HepG2 (cell line): ENCODE results near the gene PRKAG1. TPM values are rescaled to one million over a fixed set of nuclear protein-coding genes. Genes with fewer than 3 reads are reported as not detected.

Source experiments
- AHDC1 ChIP-seq: sonication (generic); formaldehyde crosslinking; IDR thresholded peaks from 2 replicates; pipeline ENCODE4 v1.5.1; 2020; ENCODE audit warnings: mild to moderate bottlenecking, missing genetic modification reagents, borderline replicate concordance
- ETV6 ChIP-seq: sonication (generic); formaldehyde crosslinking; conservative IDR thresholded peaks from 2 replicates; pipeline ENCODE4 v1.4.0; 2020; ENCODE audit warnings: missing genetic modification reagents
- FOSL2 ChIP-seq: sonication (generic); formaldehyde crosslinking; IDR thresholded peaks from 2 replicates; pipeline ENCODE4 v1.4.0; 2020; ENCODE audit warnings: missing genetic modification reagents
- HOXA9 ChIP-seq: sonication (generic); formaldehyde crosslinking; IDR thresholded peaks from 2 replicates; pipeline ENCODE4 v1.8.1; 2022; ENCODE audit warnings: missing genetic modification reagents, mild to moderate bottlenecking, moderate library complexity, borderline replicate concordance
- ISX ChIP-seq: sonication (generic); formaldehyde crosslinking; conservative IDR thresholded peaks from 2 replicates; pipeline ENCODE4 v1.5.0; 2020; ENCODE audit warnings: missing genetic modification reagents
- PAX8 ChIP-seq: sonication (generic); formaldehyde crosslinking; IDR thresholded peaks from 2 replicates; pipeline ENCODE4 v1.8.0; 2022; ENCODE audit warnings: mild to moderate bottlenecking, missing genetic modification reagents, borderline replicate concordance
- RFX1 ChIP-seq: fragments of 450-650 bp; IDR thresholded peaks from 2 replicates; pipeline ENCODE4 v1.6.1; 2017
- SIX4 ChIP-seq: sonication (generic); formaldehyde crosslinking; IDR thresholded peaks from 2 replicates; pipeline ENCODE4 v1.4.0; 2020; ENCODE audit warnings: missing genetic modification reagents
- SP4 ChIP-seq: sonication (generic); formaldehyde crosslinking; IDR thresholded peaks from 2 replicates; pipeline ENCODE4 v1.8.1; 2023; ENCODE audit warnings: mild to moderate bottlenecking, missing genetic modification reagents
- TBX3 ChIP-seq: fragments of 450-650 bp; IDR thresholded peaks from 2 replicates; pipeline ENCODE4 v1.6.1; 2017; ENCODE audit warnings: antibody characterized with exemption, mild to moderate bottlenecking, inconsistent platforms, borderline replicate concordance
- WIZ ChIP-seq: sonication (generic); formaldehyde crosslinking; IDR thresholded peaks from 2 replicates; pipeline ENCODE4 v1.5.1; 2020; ENCODE audit warnings: mild to moderate bottlenecking, missing genetic modification reagents
- ZNF510 ChIP-seq: sonication (generic); formaldehyde crosslinking; IDR thresholded peaks from 2 replicates; pipeline ENCODE4 v1.4.0; 2020; ENCODE audit warnings: low read depth, mild to moderate bottlenecking, missing genetic modification reagents
- ZNF597 ChIP-seq: sonication (generic); formaldehyde crosslinking; IDR thresholded peaks from 2 replicates; pipeline ENCODE4 v1.5.0; 2020; ENCODE audit warnings: missing genetic modification reagents
- ZNF670 ChIP-seq: sonication (generic); formaldehyde crosslinking; IDR thresholded peaks from 2 replicates; pipeline ENCODE4 v1.8.0; 2022; ENCODE audit warnings: mild to moderate bottlenecking, missing genetic modification reagents, borderline replicate concordance
- ZSCAN31 ChIP-seq: sonication (generic); formaldehyde crosslinking; IDR thresholded peaks from 2 replicates; pipeline ENCODE4 v1.5.0; 2020; ENCODE audit warnings: low read depth, mild to moderate bottlenecking, missing genetic modification reagents
- polyA plus RNA-seq, 8 experiments: library from polyadenylated mRNA; depleted of rRNA in 3 of 8; stranded (reverse) in 7 of 8; unstranded in 1 of 8; fragments of >200 nt; fragmentation: Illumina TruSeq in 4 of 8; extraction: Trizol in 4 of 8; gene quantifications; 2 replicates each; pipeline versions ENCODE4 v1.2.1 to v1.2.3, GENCODE V29; 2011 to 2016; ENCODE audit warnings: low read depth in 4 of 8, missing spikeins in 1 of 8, mixed read lengths in 1 of 8; ENCODE audit not compliant: insufficient read depth in 1 of 8
- total RNA-seq, 5 experiments: library from RNA; depleted of rRNA; stranded (reverse); fragments of >200 nt; fragmentation: Illumina TruSeq; extraction: Trizol; gene quantifications; 2 replicates each; pipeline ENCODE4 v1.2.3, GENCODE V29; 2016; ENCODE audit warnings: low read depth in 1 of 5
- TF ChIP-seq, protein P1 (sequence below): sonication (generic); formaldehyde crosslinking; IDR thresholded peaks from 2 replicates; pipeline ENCODE4 v1.8.1; 2022; ENCODE audit warnings: mild to moderate bottlenecking, missing genetic modification reagents
- TF ChIP-seq, protein P2 (sequence below): sonication (generic); formaldehyde crosslinking; conservative IDR thresholded peaks from 2 replicates; pipeline ENCODE4 v1.4.0; 2020; ENCODE audit warnings: mild to moderate bottlenecking, missing genetic modification reagents, moderate library complexity

Gene PRKAG1
- total and polyA plus RNA-seq, 2 of the 13 experiments (the other 11 are each of a cell fraction or from before 2014, with no cell fraction given), result 26.1 to 32.8 TPM

GRCh38 chr12:48957141-48958048 lies 61.2 kb downstream of the PRKAG1 start, which contains the start of gene ARF3 (continued):
- TF ChIP-seq AHDC1 (CRISPR knock-in tag) (no peak), ZNF670 (CRISPR knock-in tag) (no peak), ETV6 (CRISPR knock-in tag) (peak; percentile 59; the same call in 1 of the 2 replicates), PAX8 (no peak), SIX4 (0 out of 2 replicates have a peak, but pooled peaks have one; percentile 6), FOSL2 (no peak; the same call in 1 of the 2 replicates), ZNF597 (CRISPR knock-in tag) (no peak), TBX3 (peak; percentile 76), SP4 (CRISPR knock-in tag) (no peak), HOXA9 (CRISPR knock-in tag) (0 out of 2 replicates have a peak, but pooled peaks have one; percentile 55), ZNF510 (CRISPR knock-in tag) (0 out of 2 replicates have a peak, but pooled peaks have one; percentile 63), ISX (CRISPR knock-in tag) (no peak), ZSCAN31 (no peak; the same call in 1 of the 2 replicates), RFX1 (peak; percentile 81), WIZ (CRISPR knock-in tag) (no peak)
- TF ChIP-seq, protein P1, sequence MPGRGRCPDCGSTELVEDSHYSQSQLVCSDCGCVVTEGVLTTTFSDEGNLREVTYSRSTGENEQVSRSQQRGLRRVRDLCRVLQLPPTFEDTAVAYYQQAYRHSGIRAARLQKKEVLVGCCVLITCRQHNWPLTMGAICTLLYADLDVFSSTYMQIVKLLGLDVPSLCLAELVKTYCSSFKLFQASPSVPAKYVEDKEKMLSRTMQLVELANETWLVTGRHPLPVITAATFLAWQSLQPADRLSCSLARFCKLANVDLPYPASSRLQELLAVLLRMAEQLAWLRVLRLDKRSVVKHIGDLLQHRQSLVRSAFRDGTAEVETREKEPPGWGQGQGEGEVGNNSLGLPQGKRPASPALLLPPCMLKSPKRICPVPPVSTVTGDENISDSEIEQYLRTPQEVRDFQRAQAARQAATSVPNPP (CRISPR knock-in tag), result no peak
- TF ChIP-seq, protein P2, sequence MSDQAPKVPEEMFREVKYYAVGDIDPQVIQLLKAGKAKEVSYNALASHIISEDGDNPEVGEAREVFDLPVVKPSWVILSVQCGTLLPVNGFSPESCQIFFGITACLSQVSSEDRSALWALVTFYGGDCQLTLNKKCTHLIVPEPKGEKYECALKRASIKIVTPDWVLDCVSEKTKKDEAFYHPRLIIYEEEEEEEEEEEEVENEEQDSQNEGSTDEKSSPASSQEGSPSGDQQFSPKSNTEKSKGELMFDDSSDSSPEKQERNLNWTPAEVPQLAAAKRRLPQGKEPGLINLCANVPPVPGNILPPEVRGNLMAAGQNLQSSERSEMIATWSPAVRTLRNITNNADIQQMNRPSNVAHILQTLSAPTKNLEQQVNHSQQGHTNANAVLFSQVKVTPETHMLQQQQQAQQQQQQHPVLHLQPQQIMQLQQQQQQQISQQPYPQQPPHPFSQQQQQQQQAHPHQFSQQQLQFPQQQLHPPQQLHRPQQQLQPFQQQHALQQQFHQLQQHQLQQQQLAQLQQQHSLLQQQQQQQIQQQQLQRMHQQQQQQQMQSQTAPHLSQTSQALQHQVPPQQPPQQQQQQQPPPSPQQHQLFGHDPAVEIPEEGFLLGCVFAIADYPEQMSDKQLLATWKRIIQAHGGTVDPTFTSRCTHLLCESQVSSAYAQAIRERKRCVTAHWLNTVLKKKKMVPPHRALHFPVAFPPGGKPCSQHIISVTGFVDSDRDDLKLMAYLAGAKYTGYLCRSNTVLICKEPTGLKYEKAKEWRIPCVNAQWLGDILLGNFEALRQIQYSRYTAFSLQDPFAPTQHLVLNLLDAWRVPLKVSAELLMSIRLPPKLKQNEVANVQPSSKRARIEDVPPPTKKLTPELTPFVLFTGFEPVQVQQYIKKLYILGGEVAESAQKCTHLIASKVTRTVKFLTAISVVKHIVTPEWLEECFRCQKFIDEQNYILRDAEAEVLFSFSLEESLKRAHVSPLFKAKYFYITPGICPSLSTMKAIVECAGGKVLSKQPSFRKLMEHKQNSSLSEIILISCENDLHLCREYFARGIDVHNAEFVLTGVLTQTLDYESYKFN (CRISPR knock-in tag), result peak; percentile 54; the same call in 1 of the 2 replicates
